Lower lobe of right lung (tissue), 2 donors: ENCODE data around the gene SYNGR1. TPM values are rescaled to one million over a fixed set of nuclear protein-coding genes. Genes with fewer than 3 reads are reported as not detected.
"Not testable (repeated sequence)": the region's sequence is repeated elsewhere in the genome, so short reads cannot be mapped to it uniquely, and the experiment has no call there.

Source experiments
- ATAC-seq, 2 donors: fragments of 200-7000 bp; cut with Tn5 transposase; one replicate each; pipeline ENCODE4 v1.9.1; 2020 to 2022; ENCODE audit warnings: mild to moderate bottlenecking in 2 of 2, moderate library complexity in 2 of 2
- DNase-seq: peaks from one replicate; pipeline ENCODE4 v3.0.0-alpha.2; 2020
- H3K27ac ChIP-seq: fragments of 200-600 bp; one replicate; pipeline ENCODE4 v1.8.0; 2022
- H3K27me3 ChIP-seq: fragments of 200-600 bp; one replicate; pipeline ENCODE4 v1.8.0; 2022; ENCODE audit warnings: low read depth
- H3K36me3 ChIP-seq: fragments of 200-600 bp; one replicate; pipeline ENCODE4 v1.8.0; 2022; ENCODE audit warnings: mild to moderate bottlenecking
- H3K4me1 ChIP-seq: fragments of 200-600 bp; one replicate; pipeline ENCODE4 v1.8.0; 2022
- H3K4me3 ChIP-seq: fragments of 200-600 bp; one replicate; pipeline ENCODE4 v1.8.0; 2022; ENCODE audit warnings: mild to moderate bottlenecking
- H3K9me3 ChIP-seq: fragments of 200-600 bp; one replicate; pipeline ENCODE4 v1.8.0; 2022
- intact Hi-C: fragments of 100-400 bp; cut with DNase I; formaldehyde crosslinking; loops from one replicate; pipeline ENCODE4 v1.11.0; 2022
- total RNA-seq: library from RNA; stranded (reverse); fragmentation: NEBNext Ultra II Directional; extraction: Animal tissue kit (Norgen Biotek cat#: 25700); gene quantifications from one replicate; pipeline ENCODE4 v1.2.1, GENCODE V29; 2021
- TF ChIP-seq, protein P1 (sequence below): fragments of 200-600 bp; IDR thresholded peaks from one replicate; pipeline ENCODE4 v1.8.0; 2022; ENCODE audit warnings: antibody characterized with exemption, mild to moderate bottlenecking
- donor health status: DM: no; HTN: yes; CAD: no; lungs with severe emphysema.

Gene SYNGR1
- total RNA-seq, 1 donor from 2014 or later, result 13.4 TPM

GRCh38 chr22:39332441-39333064, 17.2 kb upstream of the SYNGR1 start:
- DNase-seq, result no peak
- intact Hi-C loops, result no loop called here
- Histone ChIP-seq H3K27ac (no peak overlapping the region), H3K36me3 (no peaks in the 10 kb centered on the region), H3K4me1 (no peaks in the 10 kb centered on the region), H3K4me3 (no peak overlapping the region), H3K27me3 (no peaks in the 10 kb centered on the region), H3K9me3 (no peaks in the 10 kb centered on the region)
- TF ChIP-seq, protein P1, sequence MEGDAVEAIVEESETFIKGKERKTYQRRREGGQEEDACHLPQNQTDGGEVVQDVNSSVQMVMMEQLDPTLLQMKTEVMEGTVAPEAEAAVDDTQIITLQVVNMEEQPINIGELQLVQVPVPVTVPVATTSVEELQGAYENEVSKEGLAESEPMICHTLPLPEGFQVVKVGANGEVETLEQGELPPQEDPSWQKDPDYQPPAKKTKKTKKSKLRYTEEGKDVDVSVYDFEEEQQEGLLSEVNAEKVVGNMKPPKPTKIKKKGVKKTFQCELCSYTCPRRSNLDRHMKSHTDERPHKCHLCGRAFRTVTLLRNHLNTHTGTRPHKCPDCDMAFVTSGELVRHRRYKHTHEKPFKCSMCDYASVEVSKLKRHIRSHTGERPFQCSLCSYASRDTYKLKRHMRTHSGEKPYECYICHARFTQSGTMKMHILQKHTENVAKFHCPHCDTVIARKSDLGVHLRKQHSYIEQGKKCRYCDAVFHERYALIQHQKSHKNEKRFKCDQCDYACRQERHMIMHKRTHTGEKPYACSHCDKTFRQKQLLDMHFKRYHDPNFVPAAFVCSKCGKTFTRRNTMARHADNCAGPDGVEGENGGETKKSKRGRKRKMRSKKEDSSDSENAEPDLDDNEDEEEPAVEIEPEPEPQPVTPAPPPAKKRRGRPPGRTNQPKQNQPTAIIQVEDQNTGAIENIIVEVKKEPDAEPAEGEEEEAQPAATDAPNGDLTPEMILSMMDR, result no peak
- ATAC-seq, result peak in 1 of 2 donors; percentile 33

DNA sequence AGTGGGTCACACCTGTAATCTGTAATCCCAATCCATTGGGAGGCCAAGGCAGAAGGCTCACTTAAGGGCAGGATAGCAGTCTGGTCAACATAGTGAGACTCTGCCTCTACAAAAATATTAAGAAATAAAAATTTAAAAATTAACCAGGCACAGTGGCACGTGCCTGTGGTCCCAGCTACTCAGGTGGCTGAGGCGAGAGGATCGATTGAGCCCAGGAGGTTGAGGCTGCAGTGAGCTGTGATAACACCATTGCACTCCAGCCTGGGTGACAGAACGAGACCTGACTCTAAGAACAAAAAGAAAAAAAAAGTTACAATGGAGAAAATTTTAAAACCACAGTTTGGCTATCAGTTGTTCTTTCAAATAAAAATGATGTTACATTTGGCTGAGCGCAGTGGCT, 13.4 kb upstream of the SYNGR1 start:
- Histone ChIP-seq H3K27ac (no peak overlapping the region), H3K4me3 (no peak overlapping the region), H3K4me1 (no peaks in the 10 kb centered on the region), H3K9me3 (no peaks in the 10 kb centered on the region), H3K36me3 (no peaks in the 10 kb centered on the region), H3K27me3 (no peaks in the 10 kb centered on the region)
- intact Hi-C loops, result no loop called here
- DNase-seq (no peak), ATAC-seq (no peak)
- TF ChIP-seq, protein P1, result no peak

DNA sequence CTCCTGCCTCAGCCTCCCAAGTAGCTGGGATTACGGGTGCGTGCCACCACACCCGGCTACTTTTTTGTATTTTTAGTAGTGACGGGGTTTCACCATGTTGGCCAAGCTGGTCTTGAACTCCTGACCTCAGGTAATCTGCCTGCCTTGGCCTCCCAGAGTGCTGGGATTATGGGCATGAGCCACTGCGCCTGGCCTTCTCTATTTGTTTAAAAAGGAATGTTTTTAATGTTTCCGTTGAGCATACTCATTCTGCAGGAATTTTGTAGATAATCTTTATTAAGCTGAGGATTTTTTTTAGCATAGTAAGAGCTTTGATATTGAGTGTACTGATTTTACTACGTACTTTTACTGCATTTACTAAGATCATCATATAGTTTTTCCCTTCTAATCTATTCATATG, 10.0 kb upstream of the SYNGR1 start:
- DNase-seq, ATAC-seq, H3K27ac ChIP-seq, H3K36me3 ChIP-seq, H3K9me3 ChIP-seq, intact Hi-C loops, H3K4me3 ChIP-seq, H3K27me3 ChIP-seq, H3K4me1 ChIP-seq: not testable (repeated sequence)

DNA sequence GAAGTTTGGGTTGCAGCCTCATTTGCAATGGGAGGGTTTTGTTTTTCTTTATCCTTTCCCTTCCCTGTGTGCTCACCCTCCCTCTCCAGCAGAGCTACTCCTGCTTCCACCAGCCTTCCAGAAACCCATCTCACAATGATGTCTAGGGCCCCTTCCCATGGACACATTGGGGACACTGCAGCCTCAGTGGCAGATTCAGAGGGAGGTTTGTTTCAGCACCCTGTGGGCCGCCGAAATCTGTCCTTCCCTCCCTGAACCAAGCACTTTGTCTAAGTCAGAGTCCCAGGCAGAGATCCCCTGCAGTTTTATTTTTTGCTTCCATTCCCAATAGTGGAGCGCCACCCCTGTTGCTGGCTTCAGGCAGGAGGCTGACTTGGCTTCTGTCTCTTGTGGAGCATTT, 8.6 kb upstream of the SYNGR1 start:
- DNase-seq (no peak), ATAC-seq (no peak)
- H3K27ac ChIP-seq, result no peak overlapping the region
- TF ChIP-seq, protein P1, result no peak
- H3K36me3 ChIP-seq, result no peaks in the 10 kb centered on the region
- no peak overlapping the region for H3K4me3 ChIP-seq
- intact Hi-C loops, result no loop called here
- no peaks in the 10 kb centered on the region for H3K27me3 ChIP-seq
- H3K9me3 ChIP-seq, result no peaks in the 10 kb centered on the region
- no peaks in the 10 kb centered on the region for H3K4me1 ChIP-seq

DNA sequence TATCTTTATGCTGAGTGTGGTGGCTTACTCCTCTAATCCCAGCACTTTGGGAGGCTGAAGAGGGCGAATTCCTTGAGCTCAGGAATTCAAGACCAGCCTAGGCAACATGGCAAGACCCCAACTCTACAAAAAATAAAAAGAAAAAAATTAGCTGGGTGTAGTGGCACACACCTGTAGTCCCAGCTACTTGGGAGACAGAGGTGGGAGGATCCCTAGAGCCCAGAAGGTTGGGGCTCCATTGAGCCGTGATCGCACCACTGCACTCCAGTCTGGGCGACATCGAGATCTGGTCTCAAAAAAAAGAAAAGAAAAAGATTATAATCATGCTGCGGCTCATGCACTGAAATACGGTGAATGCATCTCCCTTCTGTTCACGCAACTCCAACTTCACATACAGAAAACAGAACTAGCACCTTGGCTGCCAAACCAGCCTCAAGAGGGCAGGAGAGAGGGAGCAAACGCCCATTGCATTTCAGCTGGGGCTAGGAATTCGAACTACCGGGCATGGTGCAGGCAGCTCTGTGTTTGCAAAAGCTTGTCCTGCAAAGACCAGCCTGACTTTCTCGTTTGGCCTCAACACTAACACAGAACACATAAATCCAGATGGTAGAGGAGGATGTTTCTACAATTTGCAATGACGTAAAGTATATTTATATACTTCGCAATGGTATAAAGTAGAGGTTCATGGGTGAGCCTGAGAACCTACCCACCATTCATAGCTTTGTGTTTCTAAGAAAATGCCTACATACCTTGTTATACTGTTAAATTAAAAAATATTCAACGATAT, 6.3 kb upstream of the SYNGR1 start:
- DNase-seq, result peak; percentile 64
- no peak overlapping the region for H3K4me3 ChIP-seq
- H3K36me3 ChIP-seq, result no peaks in the 10 kb centered on the region
- no peaks in the 10 kb centered on the region for H3K27me3 ChIP-seq
- intact Hi-C loops, result no loop called here
- no peaks in the 10 kb centered on the region for H3K9me3 ChIP-seq
- TF ChIP-seq, protein P1, result peak; percentile 71
- H3K27ac ChIP-seq, result no peak overlapping the region
- no peaks in the 10 kb centered on the region for H3K4me1 ChIP-seq
- peak; percentile 79 to 81 for ATAC-seq

DNA sequence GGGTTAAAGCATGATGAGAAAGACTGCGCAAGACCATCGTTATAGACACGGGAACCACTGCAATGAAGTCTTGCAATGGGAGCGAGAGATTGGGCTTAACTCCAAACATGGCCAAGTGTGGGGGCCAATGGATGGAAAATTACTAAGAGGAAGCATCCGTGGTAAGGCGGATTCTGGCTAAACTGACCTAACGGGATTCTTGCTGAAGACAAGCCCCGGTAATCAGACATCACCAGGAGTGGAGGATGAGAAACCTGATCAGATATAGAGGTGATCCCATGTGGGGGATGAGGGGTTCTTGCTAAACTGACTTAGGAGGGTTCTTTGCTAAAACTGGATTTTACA, 5.8 kb upstream of the SYNGR1 start:
- H3K36me3 ChIP-seq, result no peaks in the 10 kb centered on the region
- no peaks in the 10 kb centered on the region for H3K27me3 ChIP-seq
- H3K4me1 ChIP-seq, result peaks cover 4% of the 10 kb centered on the region
- no peak overlapping the region for H3K27ac ChIP-seq
- H3K4me3 ChIP-seq, result no peak overlapping the region
- intact Hi-C loops, result no loop called here
- ATAC-seq, result no peak
- H3K9me3 ChIP-seq, result no peaks in the 10 kb centered on the region
- no peak for DNase-seq
- TF ChIP-seq, protein P1, result no peak
